GM13976 (cell line): ENCODE results near the gene DNAH9.
"Not testable (repeated sequence)": the region's sequence is repeated elsewhere in the genome, so short reads cannot be mapped to it uniquely, and the experiment has no call there.

Experiments used
- DNase-seq: peaks from one replicate; pipeline ENCODE4 v3.0.0; 2012; ENCODE audit warnings: low spot score
- in situ Hi-C: fragments of 300-500 bp; cut with MboI; formaldehyde crosslinking; loops from one replicate; pipeline ENCODE4 v1.12.0; 2022; ENCODE audit warnings: low sequenced_read_pairs, mixed read lengths, inconsistent platforms; ENCODE audit not compliant: unreplicated experiment
- TF ChIP-seq, protein P1 (sequence below): IDR thresholded peaks from 2 replicates; pipeline ENCODE4 v1.5.1; 2012; ENCODE audit warnings: borderline replicate concordance, mild to moderate bottlenecking; ENCODE audit not compliant: insufficient read depth; ENCODE audit errors: extremely low read depth, missing control alignments, control extremely low read depth

DNAH9 gene

DNA sequence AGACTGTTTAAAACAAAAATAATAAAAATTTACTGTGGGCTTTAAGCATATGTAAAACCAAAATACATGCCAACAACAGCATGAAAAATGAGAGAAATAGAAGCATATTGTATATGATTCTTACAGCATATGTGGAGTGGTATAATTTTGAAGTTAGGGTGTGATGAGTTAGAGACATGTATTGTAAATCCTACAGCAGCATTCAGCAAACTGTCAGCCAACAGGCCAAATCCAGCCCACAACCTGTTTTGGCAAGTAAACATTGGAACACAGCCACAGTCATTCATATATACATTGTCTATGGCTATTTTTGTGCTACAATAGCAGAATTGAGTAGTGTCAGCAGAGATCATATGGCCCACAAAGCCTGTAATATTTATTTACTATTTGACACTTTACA lies 356.7 kb downstream of the DNAH9 start:
- in situ Hi-C loops: no loop called here
- TF ChIP-seq, protein P1, sequence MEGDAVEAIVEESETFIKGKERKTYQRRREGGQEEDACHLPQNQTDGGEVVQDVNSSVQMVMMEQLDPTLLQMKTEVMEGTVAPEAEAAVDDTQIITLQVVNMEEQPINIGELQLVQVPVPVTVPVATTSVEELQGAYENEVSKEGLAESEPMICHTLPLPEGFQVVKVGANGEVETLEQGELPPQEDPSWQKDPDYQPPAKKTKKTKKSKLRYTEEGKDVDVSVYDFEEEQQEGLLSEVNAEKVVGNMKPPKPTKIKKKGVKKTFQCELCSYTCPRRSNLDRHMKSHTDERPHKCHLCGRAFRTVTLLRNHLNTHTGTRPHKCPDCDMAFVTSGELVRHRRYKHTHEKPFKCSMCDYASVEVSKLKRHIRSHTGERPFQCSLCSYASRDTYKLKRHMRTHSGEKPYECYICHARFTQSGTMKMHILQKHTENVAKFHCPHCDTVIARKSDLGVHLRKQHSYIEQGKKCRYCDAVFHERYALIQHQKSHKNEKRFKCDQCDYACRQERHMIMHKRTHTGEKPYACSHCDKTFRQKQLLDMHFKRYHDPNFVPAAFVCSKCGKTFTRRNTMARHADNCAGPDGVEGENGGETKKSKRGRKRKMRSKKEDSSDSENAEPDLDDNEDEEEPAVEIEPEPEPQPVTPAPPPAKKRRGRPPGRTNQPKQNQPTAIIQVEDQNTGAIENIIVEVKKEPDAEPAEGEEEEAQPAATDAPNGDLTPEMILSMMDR: no peak
- DNase-seq: no peak

DNA sequence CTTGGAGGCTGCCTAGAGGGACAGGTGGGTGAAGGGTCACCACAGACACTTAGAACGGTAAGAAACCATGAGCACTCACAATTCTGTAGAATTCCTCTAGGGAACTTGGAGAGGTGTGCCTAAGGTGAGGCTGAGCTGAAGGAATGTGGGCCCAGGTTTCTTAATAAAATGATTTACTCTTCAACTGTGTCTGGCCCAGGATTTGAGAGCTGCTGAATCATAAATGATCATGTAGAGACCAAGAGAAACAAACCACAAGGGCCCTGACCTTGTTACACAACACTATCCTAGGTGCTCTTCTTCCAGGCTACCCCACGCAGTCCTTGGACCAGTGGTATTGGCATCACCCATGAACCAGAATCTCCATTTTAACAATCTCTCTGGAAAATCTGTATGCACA lies 371.3 kb downstream of the DNAH9 start:
- in situ Hi-C loops: no loop called here
- TF ChIP-seq, protein P1: no peak
- no peak for DNase-seq

DNA sequence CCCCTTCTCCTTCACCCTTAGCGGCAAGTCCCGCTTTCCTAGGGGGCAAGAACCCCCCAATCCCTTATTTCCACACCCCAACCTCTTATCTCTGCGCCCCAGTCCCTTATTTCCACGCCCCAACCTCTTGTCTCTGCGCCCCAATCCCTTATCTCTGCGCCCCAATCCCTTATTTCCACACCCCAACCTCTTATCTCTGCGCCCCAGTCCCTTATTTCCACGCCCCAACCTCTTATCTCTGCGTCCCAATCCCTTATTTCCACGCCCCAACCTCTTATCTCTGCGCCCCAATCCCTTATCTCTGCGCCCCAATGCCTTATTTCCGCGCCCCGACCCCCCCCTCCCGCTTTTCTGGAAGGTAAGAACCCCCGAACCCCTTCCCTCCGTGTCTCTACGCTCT lies 374.5 kb downstream of the DNAH9 start:
- DNase-seq, in situ Hi-C loops: not testable (repeated sequence)

DNA sequence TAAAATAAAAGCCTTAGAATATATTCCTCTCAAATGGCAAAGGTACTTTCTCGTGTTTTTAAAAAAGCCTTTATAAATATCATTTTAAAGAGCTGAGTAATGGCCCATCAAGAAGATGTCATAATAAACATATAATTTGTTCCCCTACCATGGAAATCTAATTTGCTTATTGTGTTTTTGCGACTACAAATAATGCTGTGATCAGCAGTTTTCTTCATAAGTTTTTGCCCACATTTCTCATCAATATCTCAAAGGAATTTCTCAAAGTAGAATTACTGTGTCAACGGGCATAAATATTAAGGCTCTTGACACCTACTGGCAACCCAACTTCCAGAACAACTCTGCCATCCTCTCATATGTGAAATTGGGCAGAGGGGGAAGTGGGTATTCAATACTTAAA lies 381.5 kb downstream of the DNAH9 start:
- DNase-seq: no peak
- in situ Hi-C loops: loop anchor here (25.0 kb wide), 2 partner anchors 1033 to 1117 kb away; partner anchors contain the start of gene ELAC2
- TF ChIP-seq, protein P1: no peak

DNA sequence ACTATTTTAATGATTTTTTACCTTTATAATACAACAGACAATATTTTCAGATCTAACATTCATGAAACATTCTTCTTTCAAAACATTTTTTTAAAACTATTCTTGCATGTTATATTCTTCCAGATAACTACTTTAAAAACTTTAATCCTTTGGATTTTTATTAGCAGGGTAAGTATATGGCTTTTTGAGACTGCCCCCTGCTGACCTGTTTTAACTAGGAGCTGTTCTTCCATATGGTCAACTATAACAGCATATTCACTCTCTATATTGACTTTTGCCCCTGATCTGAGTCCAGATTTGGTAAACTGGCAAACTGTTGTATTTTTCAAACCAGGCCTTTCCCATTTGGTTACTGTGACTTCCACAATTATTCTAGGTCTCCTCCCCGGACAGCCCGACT lies 382.5 kb downstream of the DNAH9 start:
- DNase-seq: no peak
- TF ChIP-seq, protein P1: no peak
- in situ Hi-C loops: loop anchor here (25.0 kb wide), 2 partner anchors 1031 to 1119 kb away; partner anchors contain the start of gene ELAC2

DNA sequence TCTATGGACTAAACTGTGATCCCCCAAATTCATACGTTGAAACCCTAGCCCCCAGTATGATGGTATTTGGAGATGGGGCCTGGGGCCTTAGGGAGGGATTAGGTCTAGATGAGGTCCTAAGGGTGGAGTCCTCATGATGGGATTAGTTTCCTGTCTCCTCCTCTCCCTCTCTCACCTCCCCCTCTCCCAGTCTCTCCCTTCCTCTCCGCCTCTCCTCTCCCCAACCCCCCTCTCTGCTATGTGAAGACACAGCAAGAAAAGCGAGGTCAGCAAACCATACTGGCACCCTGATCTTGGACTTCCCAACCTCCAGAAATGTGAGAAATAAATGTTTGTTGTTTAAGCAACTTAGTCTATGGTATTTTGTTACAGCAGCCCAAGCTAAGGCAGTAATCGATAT lies 383.6 kb downstream of the DNAH9 start:
- no peak for DNase-seq
- in situ Hi-C loops: loop anchor here (25.0 kb wide), 2 partner anchors 1030 to 1120 kb away; partner anchors contain the start of gene ELAC2
- TF ChIP-seq, protein P1: no peak

DNA sequence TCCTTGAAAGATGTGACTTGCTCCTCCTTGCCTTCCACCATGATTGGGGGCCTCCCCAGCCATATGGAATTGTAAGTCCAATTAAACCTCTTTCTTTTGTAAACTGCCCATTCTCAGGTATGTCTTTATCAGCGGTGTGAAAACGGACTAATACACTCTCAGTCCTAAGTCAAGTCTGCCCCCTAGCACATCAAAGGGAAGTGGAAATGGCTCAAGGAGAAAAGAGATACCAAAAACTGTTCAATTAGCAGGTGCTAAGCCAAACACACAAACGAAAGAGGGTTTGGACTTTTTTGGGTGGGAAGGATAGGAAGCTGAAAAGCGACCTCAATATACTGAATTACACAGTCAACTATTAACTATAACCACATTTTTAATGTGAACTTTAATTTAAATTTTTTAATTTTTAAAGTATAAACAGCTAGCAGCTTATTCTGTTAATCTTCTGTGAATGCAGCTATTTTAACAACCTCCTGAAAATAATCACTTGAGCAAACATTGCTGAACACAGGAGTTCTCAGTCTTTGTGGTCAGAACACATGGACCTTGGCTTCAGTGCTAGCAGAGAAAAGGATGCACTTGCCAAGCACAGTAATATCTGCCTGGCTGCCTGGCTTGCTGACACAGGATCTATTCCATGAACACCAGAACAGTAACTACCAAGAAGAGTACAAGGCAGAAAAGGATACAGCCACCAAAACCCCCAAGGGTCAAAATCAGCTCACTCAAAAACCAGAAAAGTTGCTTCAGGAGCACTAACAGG lies 388.1 kb downstream of the DNAH9 start:
- no peak for DNase-seq
- TF ChIP-seq, protein P1: no peak
- in situ Hi-C loops: loop anchor here (25.0 kb wide), 2 partner anchors 1026 to 1124 kb away; partner anchors contain the start of gene ELAC2
